Endometrium (tissue), 2 donors: ENCODE measurements around the gene MRPS18A.
"Not testable (repeated sequence)": the region's sequence is repeated elsewhere in the genome, so short reads cannot be mapped to it uniquely, and the experiment has no call there.

ENCODE experiments used
- FAIRE-seq: peaks from 2 replicates; lab custom pipeline; 2012; peaks lifted over from hg19 to GRCh38; lab: Jason Lieb, UNC
- donor health status: control.
- donor health status: control.

The MRPS18A gene

GRCh38 chr6:43717389-43717788 is 29.8 kb upstream of the MRPS18A start:
- no peak for FAIRE-seq

DNA sequence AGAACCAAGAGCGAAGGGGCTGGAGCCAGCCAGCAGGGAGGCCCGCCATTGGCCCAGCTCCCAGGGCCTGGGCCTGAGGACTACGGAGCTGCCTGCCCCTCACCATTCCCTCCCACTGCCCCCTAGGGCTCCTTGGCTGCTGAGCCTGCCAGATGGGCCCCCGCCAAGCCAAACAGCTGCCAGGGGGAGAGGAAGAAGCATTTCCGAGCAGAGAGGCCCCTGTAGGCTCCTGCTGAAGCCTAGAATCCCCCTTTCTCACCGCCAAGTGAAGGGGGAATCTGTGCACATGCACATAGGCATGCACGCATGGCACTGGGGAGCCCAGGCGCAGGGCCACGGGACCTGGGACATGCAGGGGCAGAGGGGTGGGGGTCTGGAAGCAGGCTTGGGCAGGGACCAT is 28.5 kb upstream of the MRPS18A start:
- no peak for FAIRE-seq

DNA sequence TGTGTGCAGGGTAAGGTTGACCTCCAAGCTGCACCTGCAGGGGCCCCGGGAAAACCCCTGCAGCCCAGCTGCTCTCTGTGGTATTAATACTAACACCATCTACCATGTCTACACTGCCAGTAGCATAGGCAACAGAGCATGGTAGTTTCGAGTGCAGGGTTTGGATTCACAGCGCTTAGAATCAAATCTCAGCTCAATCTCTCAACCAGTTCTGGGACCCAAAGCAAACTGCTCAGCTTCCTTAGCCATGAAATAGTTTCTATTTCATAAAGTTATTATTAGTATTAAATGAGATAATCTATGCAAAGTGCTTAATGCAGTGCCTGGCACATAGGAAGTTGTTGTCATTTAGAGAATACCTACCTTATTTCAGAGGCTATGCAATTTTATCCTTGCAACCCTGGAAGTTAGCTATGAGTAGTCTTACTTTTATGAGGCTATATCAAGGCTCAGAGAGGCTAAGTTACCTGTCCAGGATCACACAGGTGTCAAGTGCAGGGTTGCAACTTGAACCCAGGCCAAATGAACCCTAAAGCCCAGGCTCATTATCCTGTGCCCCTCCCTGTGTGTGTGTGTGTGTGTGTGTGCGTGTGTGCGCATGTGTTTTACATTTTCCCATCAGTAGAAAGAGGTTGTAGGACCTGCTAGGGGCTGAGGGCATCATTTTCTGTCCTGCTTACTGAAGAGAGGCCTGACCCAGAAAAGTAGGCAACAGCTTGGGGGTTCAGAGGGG is 27.6 kb upstream of the MRPS18A start:
- FAIRE-seq = no peak

DNA sequence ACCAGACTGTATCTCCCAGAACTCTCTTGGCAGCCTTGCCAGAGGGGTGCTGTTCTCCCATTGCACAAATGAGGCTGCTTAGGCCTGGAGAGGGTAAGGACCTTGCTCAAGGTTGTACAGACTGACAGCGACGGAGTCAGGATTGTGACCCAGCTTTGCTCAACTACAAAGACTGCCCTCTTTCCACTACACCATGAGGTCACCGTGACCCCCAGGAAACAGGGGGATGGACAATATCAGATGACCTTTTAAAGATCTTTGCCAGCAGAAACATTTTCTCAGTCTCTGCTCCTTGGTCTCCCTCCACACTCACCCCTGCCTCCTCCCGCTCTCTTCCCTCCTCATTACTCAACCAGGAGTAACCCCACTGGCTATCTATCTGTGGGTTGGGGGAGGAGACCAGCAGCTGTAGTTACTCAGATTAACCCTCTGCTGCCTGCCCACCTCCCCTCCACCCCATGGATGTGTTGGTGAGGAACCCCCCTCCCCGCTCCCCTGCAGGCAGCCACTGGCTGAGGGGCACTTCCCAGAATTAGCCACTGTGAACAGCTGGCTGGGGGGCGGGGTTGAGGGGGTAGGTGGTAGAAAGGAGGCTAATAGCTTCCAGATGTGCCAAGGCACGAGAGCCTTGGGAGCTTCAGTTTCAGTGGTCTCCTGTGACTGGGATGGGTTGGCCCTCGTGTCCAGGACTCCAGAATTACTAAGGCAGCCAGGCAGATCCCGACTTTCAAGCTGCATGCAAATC is 26.9 kb upstream of the MRPS18A start:
- no peak for FAIRE-seq

GRCh38 chr6:43713643-43714310 is 26.2 kb upstream of the MRPS18A start:
- FAIRE-seq = no peak

GRCh38 chr6:43712579-43712978 is 25.0 kb upstream of the MRPS18A start:
- no peak for FAIRE-seq

- no peak for FAIRE-seq
These were observed 23.0 kb upstream of the MRPS18A start for GRCh38 chr6:43710576-43710975.

DNA sequence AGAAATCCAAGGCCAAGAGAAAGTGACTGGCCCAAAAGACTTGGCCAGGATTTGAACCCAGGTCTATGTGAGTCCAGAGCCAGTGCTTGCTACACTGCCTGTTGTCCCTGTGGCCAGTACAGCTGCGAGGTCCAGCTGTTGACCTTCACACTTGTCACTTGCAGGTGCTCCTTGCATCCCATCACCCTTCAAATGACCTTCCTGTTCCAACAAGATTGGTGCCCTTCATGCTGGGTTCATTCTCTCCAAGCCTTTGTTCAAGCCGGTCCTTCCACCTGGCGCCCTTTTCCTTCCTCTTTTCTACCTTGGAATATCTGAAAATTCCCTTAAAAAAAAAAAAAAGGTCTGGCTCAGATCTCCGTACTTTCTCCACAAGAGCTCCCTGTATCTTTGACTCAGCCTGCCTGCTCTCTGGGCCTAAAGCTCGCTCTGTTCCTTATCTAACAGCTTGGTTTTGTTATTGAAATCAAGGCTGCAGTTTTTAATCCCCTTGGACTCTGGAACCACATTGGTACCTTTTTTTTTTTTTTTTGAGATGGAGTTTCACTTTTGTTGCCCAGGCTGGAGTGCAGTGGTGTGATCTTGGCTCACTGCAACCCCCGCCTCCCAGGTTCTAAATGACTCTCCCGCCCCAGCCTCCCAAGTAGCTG is 22.2 kb upstream of the MRPS18A start:
- FAIRE-seq = no peak

DNA sequence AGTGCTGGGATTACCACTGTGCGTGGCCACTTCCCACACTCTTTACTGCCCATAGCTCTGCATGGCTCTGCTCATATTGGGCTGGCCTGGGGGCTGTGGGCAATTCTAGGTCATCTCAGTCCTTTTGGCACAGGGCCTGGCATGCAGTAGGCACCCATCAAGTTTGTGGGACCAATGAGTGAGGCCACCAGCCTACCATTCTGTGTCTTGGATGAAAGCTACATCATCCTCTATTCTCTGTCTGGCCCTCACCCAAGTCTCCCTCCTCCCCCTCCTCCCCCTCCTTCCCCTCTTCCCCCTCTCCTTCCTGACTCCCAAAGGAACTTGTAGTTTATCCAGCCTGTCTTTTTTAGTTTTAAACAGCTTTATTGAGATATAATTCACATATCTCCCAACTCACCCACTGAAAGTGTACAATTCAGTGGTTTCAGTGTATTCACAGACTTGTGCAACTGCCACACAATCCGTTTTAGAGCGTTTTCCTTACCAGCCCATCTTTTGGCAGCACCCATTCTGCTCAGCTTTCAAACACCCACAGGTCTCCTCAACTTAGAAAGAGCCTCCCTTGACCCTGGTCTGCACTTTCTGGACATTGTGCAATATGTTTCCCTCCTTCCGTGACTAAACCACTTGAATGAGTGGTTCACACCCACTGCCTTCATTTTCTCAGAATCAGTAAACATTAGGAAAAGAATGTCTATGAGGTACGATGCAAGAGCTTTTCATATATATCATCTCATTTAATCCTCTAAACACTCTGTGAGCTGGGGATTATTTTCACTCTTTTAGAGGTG is 21.5 kb upstream of the MRPS18A start:
- no peak for FAIRE-seq

- FAIRE-seq = no peak
These were observed 20.2 kb upstream of the MRPS18A start for GRCh38 chr6:43707767-43708166.

DNA sequence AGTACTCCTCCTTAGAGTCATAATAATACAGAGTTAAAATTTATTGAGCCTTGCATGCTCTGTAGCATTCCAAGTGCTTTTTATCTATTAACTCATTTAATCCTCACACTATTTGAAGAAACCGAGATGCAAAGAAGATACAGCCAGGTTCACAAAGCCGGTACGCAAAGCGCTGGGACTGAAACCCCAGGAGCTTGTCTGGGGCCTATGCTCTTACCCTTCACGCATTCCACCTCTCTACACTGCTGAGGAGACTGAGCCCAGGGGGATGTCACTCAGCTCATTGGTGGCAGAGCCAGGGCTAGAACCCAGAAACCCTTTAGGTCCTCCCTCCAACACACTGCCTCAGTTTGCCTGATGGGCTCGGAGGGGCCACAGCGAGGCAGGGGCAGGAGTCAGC is 19.7 kb upstream of the MRPS18A start:
- no peak for FAIRE-seq

DNA sequence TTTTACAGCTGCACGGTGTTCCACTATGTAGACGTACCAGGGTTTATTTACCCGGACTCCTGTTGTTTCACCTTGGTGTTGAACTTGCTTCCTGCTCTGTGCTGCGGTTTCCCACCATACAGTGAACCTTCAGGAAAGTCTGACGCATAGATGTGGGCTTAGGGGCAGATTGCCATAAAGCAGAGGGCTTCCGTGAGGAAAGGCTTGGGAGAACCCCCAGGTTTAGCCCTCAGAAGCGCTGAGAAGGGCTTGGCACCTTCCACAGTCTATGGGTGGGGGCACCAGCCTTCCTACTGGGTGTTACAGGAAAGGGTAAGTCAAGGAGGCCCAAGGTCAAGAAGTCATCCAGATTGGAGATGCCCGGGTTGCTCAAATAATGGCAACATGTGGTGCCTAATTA is 19.2 kb upstream of the MRPS18A start:
- FAIRE-seq = no peak

DNA sequence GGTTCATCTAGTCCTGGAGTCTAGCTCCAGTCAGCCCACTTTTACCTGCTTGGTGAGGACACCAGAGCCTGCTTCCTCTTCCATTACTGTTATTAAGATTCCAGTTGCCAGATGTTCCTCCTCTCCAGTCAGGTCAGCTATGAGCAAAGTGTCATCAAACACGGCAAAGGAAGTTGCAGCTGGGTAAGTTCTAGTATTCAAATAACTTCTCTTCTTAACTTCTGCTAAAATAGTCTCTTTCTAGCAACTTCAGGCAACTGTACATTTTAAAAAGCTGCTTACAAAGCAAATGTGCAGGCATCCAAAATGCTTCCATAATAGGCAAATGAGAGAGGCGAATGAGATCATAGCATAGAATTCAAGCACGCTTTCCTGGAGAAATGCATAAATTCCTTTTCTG is 18.4 kb upstream of the MRPS18A start:
- FAIRE-seq = no peak

DNA sequence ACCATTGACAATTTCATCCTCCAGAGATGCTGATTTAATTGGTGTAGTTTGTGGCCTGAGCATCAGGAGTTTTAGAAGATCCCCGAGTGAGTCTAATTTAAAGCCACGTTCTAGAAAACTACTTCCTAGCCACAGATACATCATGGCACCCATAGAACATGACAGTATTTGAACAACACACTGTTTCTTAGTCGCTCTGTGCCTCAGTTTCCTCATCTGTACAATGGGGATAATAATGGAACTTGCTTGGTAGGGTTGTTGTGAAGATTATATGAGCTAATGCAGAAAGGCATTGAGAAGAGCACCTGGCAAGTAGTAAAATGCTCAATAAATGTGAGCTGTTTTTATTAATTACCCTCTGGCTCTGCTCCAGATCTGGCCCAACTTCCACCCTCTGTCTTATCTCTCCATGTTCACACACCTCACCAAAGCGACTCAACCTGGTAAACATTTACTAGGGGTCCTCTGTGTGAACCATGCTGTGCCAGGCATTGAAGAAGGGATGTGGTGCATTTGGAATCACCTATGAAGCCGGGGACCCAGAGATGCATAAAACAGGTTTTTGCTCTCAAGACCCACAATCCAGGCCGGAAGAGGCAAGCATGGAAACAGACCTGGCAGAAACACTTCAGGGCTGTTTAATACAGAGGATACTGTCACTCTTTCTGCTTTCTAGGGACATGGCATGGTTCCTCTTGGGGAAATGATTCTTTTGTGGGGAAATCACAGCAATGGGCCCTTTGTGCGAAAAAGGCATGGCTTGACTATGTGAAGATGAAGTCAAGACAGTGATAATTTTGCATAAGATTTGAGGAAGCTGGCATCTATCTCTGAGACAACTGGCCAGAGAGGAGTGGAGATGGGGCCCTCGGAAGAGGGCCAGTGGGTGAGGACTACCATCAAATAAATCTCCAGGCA is 16.2 kb upstream of the MRPS18A start:
- FAIRE-seq = no peak

DNA sequence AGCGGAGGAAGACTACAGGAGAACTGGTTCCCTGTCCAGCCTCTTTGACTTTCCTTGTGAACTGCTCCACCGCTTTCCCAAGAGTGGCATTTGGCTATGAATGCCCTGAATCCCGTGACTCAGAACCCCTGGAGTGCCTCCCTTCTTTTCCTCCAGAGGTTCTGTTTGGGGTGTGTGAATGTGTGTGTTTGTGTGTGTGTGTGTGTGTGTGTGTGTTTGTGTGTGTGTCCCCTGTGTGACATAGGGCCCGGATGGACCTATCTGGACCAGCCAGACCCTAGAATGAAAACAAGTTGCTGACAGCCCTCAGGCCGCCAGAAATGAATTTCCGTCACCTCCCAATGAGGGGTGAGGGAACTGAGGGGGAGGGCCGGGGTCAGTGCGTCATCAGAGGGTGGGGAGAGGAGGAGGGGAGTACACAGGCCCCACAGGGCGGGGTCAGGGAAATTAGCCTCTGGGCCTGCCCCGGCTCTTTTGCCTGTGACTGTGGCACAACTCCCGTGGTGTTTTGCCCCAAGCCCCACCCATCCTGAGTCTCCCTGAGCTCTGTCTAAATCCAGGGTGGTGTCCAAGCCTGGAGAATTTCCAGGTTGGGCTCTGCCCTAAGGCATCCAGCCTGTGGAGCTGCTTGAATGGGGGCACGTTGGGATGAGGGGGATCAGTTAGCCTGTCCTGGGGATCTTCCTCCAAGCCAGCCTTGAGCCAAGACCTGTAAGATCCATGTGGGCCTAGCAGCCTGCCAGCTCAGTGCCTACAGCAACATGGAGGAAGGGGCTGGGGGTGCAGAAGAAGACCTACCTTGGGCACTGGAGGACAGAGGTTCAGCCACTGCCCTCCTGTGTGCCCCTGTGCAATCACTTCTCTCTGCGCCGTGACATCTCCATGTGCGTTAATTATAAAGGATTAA is 15.2 kb upstream of the MRPS18A start:
- FAIRE-seq = no peak

GRCh38 chr6:43702171-43702533 is 14.6 kb upstream of the MRPS18A start:
- no peak for FAIRE-seq

DNA sequence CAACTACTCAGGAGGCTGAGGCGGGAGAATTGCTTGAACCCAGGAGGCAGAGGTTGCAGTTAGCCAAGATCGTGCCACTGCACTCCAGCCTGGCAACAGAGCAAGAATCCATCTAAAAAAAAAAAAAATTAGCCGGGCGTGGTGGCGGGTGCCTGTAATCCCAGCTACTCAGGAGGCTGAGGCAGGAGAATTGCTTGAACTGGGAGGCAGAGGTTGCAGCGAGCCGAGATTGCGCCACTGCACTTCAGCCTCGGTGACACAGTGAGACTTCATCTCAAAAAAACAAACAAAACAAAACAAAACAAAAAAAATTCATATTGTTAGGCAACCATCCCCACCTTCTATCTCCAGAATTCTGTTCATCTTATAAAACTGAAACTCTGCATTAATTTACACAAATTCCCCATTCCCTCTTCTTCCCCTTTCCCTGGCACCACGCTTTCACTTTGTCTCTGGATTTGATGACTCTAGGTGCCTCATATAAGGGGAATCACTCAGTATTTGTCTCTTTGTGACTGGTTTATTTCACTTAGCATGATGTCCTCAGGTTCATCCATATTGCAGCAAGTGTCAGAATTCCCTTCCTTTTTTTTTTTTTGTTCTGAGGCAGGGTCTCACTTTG is 13.5 kb upstream of the MRPS18A start:
- FAIRE-seq = not testable (repeated sequence)

- no peak for FAIRE-seq
These were observed 12.1 kb upstream of the MRPS18A start for GRCh38 chr6:43699564-43700186.
